Inflammatory macrophage treated with lipopolysaccharide for 4 hours (primary cell): ENCODE results near the gene SMOC1.

Source experiments
- DNase-seq: peaks from one replicate; pipeline ENCODE4 v3.0.0-alpha.2; 2020

The SMOC1 gene

GRCh38 chr14:70013271-70013873, 134.2 kb downstream of the SMOC1 start:
- peak; percentile 30 for DNase-seq

- DNase-seq, result peak; percentile 47
Observed at GRCh38 chr14:70014406-70015095, 135.3 kb downstream of the SMOC1 start.

GRCh38 chr14:70018230-70018629, 139.0 kb downstream of the SMOC1 start:
- DNase-seq, result no peak

- DNase-seq, result peak; percentile 82
Observed at GRCh38 chr14:70018713-70019211, 139.5 kb downstream of the SMOC1 start.

GRCh38 chr14:70019695-70020094, 140.5 kb downstream of the SMOC1 start:
- DNase-seq, result no peak

GRCh38 chr14:70020352-70021170, 141.3 kb downstream of the SMOC1 start:
- peak; percentile 26 for DNase-seq

GRCh38 chr14:70021548-70022220, 142.5 kb downstream of the SMOC1 start:
- DNase-seq, result peak; percentile 54

- DNase-seq, result no peak
Observed at GRCh38 chr14:70022771-70023445, 143.7 kb downstream of the SMOC1 start.

GRCh38 chr14:70023871-70024270, 144.7 kb downstream of the SMOC1 start:
- DNase-seq, result no peak

- peak; percentile 32 for DNase-seq
Observed at GRCh38 chr14:70027785-70028428, 148.7 kb downstream of the SMOC1 start.

GRCh38 chr14:70029296-70030132, 150.3 kb downstream of the SMOC1 start:
- DNase-seq, result no peak

- DNase-seq, result no peak
Observed at GRCh38 chr14:70032016-70032415, 152.8 kb downstream of the SMOC1 start.

- DNase-seq, result no peak
Observed at GRCh38 chr14:70032447-70032846, 153.2 kb downstream of the SMOC1 start.

GRCh38 chr14:70033116-70033515, 153.9 kb downstream of the SMOC1 start:
- DNase-seq, result no peak

GRCh38 chr14:70033561-70033960, 154.3 kb downstream of the SMOC1 start:
- DNase-seq, result no peak

GRCh38 chr14:70034257-70034656, 155.0 kb downstream of the SMOC1 start:
- DNase-seq, result no peak

GRCh38 chr14:70036665-70037064, 157.4 kb downstream of the SMOC1 start:
- no peak for DNase-seq

- peak; percentile 5 for DNase-seq
Observed at GRCh38 chr14:70043001-70043400, 163.8 kb downstream of the SMOC1 start.

GRCh38 chr14:70045310-70045709, 166.1 kb downstream of the SMOC1 start:
- no peak for DNase-seq

GRCh38 chr14:70045844-70046535, 166.8 kb downstream of the SMOC1 start:
- peak; percentile 2 for DNase-seq
